Measurements from ENCODE around the gene C11orf21.

Gene C11orf21

GRCh38 chr11:2276280-2277007 is 25.3 kb downstream of the C11orf21 start:
- TF ChIP-seq, protein P1, sequence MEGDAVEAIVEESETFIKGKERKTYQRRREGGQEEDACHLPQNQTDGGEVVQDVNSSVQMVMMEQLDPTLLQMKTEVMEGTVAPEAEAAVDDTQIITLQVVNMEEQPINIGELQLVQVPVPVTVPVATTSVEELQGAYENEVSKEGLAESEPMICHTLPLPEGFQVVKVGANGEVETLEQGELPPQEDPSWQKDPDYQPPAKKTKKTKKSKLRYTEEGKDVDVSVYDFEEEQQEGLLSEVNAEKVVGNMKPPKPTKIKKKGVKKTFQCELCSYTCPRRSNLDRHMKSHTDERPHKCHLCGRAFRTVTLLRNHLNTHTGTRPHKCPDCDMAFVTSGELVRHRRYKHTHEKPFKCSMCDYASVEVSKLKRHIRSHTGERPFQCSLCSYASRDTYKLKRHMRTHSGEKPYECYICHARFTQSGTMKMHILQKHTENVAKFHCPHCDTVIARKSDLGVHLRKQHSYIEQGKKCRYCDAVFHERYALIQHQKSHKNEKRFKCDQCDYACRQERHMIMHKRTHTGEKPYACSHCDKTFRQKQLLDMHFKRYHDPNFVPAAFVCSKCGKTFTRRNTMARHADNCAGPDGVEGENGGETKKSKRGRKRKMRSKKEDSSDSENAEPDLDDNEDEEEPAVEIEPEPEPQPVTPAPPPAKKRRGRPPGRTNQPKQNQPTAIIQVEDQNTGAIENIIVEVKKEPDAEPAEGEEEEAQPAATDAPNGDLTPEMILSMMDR (IDR thresholded peaks at IDR 0.05; ENCODE audit: control insufficient read depth, insufficient read depth, low read depth, low read length, missing control alignments): no peak
- DNase-seq (ENCODE audit: low read depth): no peak
- H3K4me3 ChIP-seq (ENCODE audit: control insufficient read depth, low read depth, low read length): no peak overlapping the region

- H3K4me3 ChIP-seq (ENCODE audit: control insufficient read depth, low read depth, low read length): no peak overlapping the region
- no peak for DNase-seq (ENCODE audit: low read depth)
- TF ChIP-seq, protein P1 (IDR thresholded peaks at IDR 0.05; ENCODE audit: control insufficient read depth, insufficient read depth, low read depth, low read length, missing control alignments): no peak
These were observed 26.1 kb downstream of the C11orf21 start for GRCh38 chr11:2275334-2276279.

DNA sequence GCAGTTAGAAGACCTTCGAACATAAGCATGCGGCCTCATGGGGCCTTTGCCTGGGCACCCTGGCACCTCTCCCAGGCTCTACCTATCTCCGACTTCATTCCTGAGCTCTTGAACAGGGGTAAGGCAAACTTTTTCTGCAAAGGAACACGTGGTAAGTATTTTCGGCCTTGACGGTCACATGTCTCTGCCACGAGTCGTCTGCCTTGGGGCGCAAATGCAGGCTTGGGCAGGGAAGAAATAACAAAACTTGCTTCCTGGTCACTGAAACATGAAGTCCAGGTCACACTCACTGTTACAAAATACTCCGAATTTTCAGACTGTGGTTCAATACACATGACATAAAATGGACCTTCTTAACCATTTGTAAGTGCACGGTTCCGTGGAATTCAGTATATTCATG is 27.9 kb downstream of the C11orf21 start:
- TF ChIP-seq, protein P1 (IDR thresholded peaks at IDR 0.05; ENCODE audit: control insufficient read depth, insufficient read depth, low read depth, low read length, missing control alignments): no peak
- no peak for DNase-seq (ENCODE audit: low read depth)
- no peak overlapping the region for H3K4me3 ChIP-seq (ENCODE audit: control insufficient read depth, low read depth, low read length)

DNA sequence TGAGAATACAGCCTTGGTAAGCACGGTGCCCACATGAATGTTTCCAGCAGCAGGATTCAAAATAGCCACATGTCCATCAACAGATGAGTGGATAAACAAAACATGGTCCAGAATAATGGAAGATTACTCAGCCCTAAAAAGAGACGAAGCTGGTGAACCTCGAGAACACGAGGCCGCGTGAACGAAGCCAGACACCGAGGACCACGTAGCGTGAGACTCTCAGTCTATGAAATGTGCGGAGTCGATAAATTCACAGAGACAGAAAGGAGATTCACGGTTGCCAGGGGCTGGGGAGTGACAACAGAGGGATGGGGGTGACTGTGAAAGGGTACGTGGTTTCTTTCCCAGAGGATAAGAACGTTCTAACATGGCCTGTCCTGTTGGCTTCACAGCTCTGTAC is 28.4 kb downstream of the C11orf21 start:
- DNase-seq (ENCODE audit: low read depth): no peak
- TF ChIP-seq, protein P1 (IDR thresholded peaks at IDR 0.05; ENCODE audit: control insufficient read depth, insufficient read depth, low read depth, low read length, missing control alignments): no peak
- H3K4me3 ChIP-seq (ENCODE audit: control insufficient read depth, low read depth, low read length): no peak overlapping the region

- no peak for DNase-seq (ENCODE audit: low read depth)
- no peak overlapping the region for H3K4me3 ChIP-seq (ENCODE audit: control insufficient read depth, low read depth, low read length)
- TF ChIP-seq, protein P1 (IDR thresholded peaks at IDR 0.05; ENCODE audit: control insufficient read depth, insufficient read depth, low read depth, low read length, missing control alignments): no peak
These were observed 28.8 kb downstream of the C11orf21 start for GRCh38 chr11:2272946-2273280.

- DNase-seq (ENCODE audit: low read depth): no peak
- TF ChIP-seq, protein P1 (IDR thresholded peaks at IDR 0.05; ENCODE audit: control insufficient read depth, insufficient read depth, low read depth, low read length, missing control alignments): no peak
- H3K4me3 ChIP-seq (ENCODE audit: control insufficient read depth, low read depth, low read length): no peak overlapping the region
These were observed 29.3 kb downstream of the C11orf21 start for GRCh38 chr11:2272228-2272945.
